ENCODE measurements around the gene MYRFL.

MYRFL gene

GRCh38 chr12:69900720-69901131 lies 75.7 kb downstream of the MYRFL start:
- peak; percentile 92 for DNase-seq

- DNase-seq, result no peak
Measured at GRCh38 chr12:69901221-69901905, 76.3 kb downstream of the MYRFL start.

GRCh38 chr12:69903548-69903947 lies 78.5 kb downstream of the MYRFL start:
- DNase-seq, result no peak

GRCh38 chr12:69904777-69905176 lies 79.8 kb downstream of the MYRFL start:
- no peak for DNase-seq

- DNase-seq, result no peak
Measured at GRCh38 chr12:69905801-69906200, 80.8 kb downstream of the MYRFL start.

GRCh38 chr12:69906411-69907216 lies 81.6 kb downstream of the MYRFL start:
- DNase-seq, result no peak

GRCh38 chr12:69908203-69908602 lies 83.2 kb downstream of the MYRFL start:
- no peak for DNase-seq

GRCh38 chr12:69910694-69911093 lies 85.7 kb downstream of the MYRFL start:
- DNase-seq, result no peak

GRCh38 chr12:69913526-69913925 lies 88.5 kb downstream of the MYRFL start:
- no peak for DNase-seq

- no peak for DNase-seq
Measured at GRCh38 chr12:69915964-69916363, 90.9 kb downstream of the MYRFL start.

- no peak for DNase-seq
Measured at GRCh38 chr12:69916544-69917235, 91.7 kb downstream of the MYRFL start.

- no peak for DNase-seq
Measured at GRCh38 chr12:69918287-69918686, 93.3 kb downstream of the MYRFL start.

GRCh38 chr12:69919495-69919894 lies 94.5 kb downstream of the MYRFL start:
- DNase-seq, result no peak

GRCh38 chr12:69921831-69922230 lies 96.8 kb downstream of the MYRFL start:
- no peak for DNase-seq

- DNase-seq, result no peak
Measured at GRCh38 chr12:69922999-69923398, 98.0 kb downstream of the MYRFL start.

GRCh38 chr12:69925291-69925690 lies 100.3 kb downstream of the MYRFL start:
- no peak for DNase-seq

- no peak for DNase-seq
Measured at GRCh38 chr12:69927164-69927563, 102.1 kb downstream of the MYRFL start.

- DNase-seq, result no peak
Measured at GRCh38 chr12:69929125-69929524, 104.1 kb downstream of the MYRFL start.

GRCh38 chr12:69929531-69929930 lies 104.5 kb downstream of the MYRFL start:
- DNase-seq, result no peak

GRCh38 chr12:69931569-69931968 lies 106.5 kb downstream of the MYRFL start:
- no peak for DNase-seq

- DNase-seq, result no peak
Measured at GRCh38 chr12:69932154-69932553, 107.1 kb downstream of the MYRFL start.

- DNase-seq, result no peak
Measured at GRCh38 chr12:69932676-69933552, 107.9 kb downstream of the MYRFL start.

- no peak for DNase-seq
Measured at GRCh38 chr12:69934011-69934410, 109.0 kb downstream of the MYRFL start.
